Measurements from ENCODE around the gene CBLIF. TPM values are rescaled to one million over a fixed set of nuclear protein-coding genes. Genes with fewer than 3 reads are reported as not detected.

CBLIF gene
- total and polyA plus RNA-seq, 2 of the 13 experiments (the other 11 are each of a cell fraction or from before 2014, with no cell fraction given) = not detected

GRCh38 chr11:59810189-59810910 is 34.9 kb downstream of the CBLIF start, which contains the start of gene MRPL16 (continued):
- TF ChIP-seq MTA1 (CRISPR knock-in tag; IDR thresholded peaks at IDR 0.05; ENCODE audit: borderline replicate concordance) (no peak; the same call in 1 of the 2 replicates), NR2F2 (IDR thresholded peaks at IDR 0.05; ENCODE audit: borderline replicate concordance, low read depth) (no peak), CCAR2 (optimal IDR thresholded peaks at IDR 0.05; ENCODE audit: low read depth, low read length) (peak; percentile 95), GATA4 (IDR thresholded peaks at IDR 0.05; ENCODE audit: borderline replicate concordance, low read depth) (no peak), SATB2 (CRISPR knock-in tag; IDR thresholded peaks at IDR 0.05) (no peak), TOE1 (CRISPR knock-in tag; IDR thresholded peaks at IDR 0.05) (no peak), ZNF343 (CRISPR knock-in tag; IDR thresholded peaks at IDR 0.05) (no peak), HNRNPUL1 (IDR thresholded peaks at IDR 0.05; ENCODE audit: low read depth, low read length) (no peak), MAX (IDR thresholded peaks at IDR 0.05) (peak; percentile 88), EEA1 (CRISPR knock-in tag; IDR thresholded peaks at IDR 0.05; ENCODE audit: borderline replicate concordance) (0 out of 2 replicates have a peak, but pooled peaks have one; percentile 50), GATAD2A (CRISPR knock-in tag; IDR thresholded peaks at IDR 0.05) (peak; percentile 84), ZBTB7B (CRISPR knock-in tag; IDR thresholded peaks at IDR 0.05) (peak; percentile 50; the same call in 1 of the 2 replicates), ZNF124 (CRISPR knock-in tag; IDR thresholded peaks at IDR 0.05) (peak; percentile 74; the same call in 1 of the 2 replicates), TRIM22 (IDR thresholded peaks at IDR 0.05) (no peak), KMT2B (CRISPR knock-in tag; IDR thresholded peaks at IDR 0.05) (peak; percentile 90), AHR (CRISPR knock-in tag; IDR thresholded peaks at IDR 0.05) (peak; percentile 91), KLF13 (CRISPR knock-in tag; IDR thresholded peaks at IDR 0.05) (0 out of 2 replicates have a peak, but pooled peaks have one; percentile 16), ZNF256 (CRISPR knock-in tag; conservative IDR thresholded peaks at IDR 0.05) (no peak), ZIK1 (CRISPR knock-in tag; IDR thresholded peaks at IDR 0.05; ENCODE audit: borderline replicate concordance, low read depth) (peak; percentile 81; the same call in 1 of the 2 replicates)
- TF ChIP-seq, protein P1, sequence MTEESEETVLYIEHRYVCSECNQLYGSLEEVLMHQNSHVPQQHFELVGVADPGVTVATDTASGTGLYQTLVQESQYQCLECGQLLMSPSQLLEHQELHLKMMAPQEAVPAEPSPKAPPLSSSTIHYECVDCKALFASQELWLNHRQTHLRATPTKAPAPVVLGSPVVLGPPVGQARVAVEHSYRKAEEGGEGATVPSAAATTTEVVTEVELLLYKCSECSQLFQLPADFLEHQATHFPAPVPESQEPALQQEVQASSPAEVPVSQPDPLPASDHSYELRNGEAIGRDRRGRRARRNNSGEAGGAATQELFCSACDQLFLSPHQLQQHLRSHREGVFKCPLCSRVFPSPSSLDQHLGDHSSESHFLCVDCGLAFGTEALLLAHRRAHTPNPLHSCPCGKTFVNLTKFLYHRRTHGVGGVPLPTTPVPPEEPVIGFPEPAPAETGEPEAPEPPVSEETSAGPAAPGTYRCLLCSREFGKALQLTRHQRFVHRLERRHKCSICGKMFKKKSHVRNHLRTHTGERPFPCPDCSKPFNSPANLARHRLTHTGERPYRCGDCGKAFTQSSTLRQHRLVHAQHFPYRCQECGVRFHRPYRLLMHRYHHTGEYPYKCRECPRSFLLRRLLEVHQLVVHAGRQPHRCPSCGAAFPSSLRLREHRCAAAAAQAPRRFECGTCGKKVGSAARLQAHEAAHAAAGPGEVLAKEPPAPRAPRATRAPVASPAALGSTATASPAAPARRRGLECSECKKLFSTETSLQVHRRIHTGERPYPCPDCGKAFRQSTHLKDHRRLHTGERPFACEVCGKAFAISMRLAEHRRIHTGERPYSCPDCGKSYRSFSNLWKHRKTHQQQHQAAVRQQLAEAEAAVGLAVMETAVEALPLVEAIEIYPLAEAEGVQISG (CRISPR knock-in tag; IDR thresholded peaks at IDR 0.05) = peak; percentile 94
- TF ChIP-seq, protein P2, sequence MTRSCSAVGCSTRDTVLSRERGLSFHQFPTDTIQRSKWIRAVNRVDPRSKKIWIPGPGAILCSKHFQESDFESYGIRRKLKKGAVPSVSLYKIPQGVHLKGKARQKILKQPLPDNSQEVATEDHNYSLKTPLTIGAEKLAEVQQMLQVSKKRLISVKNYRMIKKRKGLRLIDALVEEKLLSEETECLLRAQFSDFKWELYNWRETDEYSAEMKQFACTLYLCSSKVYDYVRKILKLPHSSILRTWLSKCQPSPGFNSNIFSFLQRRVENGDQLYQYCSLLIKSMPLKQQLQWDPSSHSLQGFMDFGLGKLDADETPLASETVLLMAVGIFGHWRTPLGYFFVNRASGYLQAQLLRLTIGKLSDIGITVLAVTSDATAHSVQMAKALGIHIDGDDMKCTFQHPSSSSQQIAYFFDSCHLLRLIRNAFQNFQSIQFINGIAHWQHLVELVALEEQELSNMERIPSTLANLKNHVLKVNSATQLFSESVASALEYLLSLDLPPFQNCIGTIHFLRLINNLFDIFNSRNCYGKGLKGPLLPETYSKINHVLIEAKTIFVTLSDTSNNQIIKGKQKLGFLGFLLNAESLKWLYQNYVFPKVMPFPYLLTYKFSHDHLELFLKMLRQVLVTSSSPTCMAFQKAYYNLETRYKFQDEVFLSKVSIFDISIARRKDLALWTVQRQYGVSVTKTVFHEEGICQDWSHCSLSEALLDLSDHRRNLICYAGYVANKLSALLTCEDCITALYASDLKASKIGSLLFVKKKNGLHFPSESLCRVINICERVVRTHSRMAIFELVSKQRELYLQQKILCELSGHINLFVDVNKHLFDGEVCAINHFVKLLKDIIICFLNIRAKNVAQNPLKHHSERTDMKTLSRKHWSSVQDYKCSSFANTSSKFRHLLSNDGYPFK (CRISPR knock-in tag; IDR thresholded peaks at IDR 0.05; ENCODE audit: borderline replicate concordance) = peak; percentile 81
- TF ChIP-seq, protein P3, sequence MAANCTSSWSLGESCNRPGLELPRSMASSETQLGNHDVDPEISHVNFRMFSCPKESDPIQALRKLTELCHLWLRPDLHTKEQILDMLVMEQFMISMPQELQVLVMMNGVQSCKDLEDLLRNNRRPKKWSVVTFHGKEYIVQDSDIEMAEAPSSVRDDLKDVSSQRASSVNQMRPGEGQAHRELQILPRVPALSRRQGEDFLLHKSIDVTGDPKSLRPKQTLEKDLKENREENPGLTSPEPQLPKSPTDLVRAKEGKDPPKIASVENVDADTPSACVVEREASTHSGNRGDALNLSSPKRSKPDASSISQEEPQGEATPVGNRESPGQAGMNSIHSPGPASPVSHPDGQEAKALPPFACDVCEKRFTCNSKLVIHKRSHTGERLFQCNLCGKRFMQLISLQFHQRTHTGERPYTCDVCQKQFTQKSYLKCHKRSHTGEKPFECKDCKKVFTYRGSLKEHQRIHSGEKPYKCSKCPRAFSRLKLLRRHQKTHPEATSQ (CRISPR knock-in tag; IDR thresholded peaks at IDR 0.05; ENCODE audit: borderline replicate concordance) = peak; percentile 17; the same call in 1 of the 2 replicates
